GM19240 (cell line): ENCODE results near the gene GMDS.

ENCODE experiments used
- DNase-seq: peaks from one replicate; pipeline ENCODE4 v3.0.0; 2011; ENCODE audit warnings: low spot score; ENCODE audit not compliant: insufficient read length

The GMDS gene

GRCh38 chr6:2102316-2102883, 143.0 kb downstream of the GMDS start:
- no peak for DNase-seq

- no peak for DNase-seq
Measured at GRCh38 chr6:2101213-2101612, 144.2 kb downstream of the GMDS start.

- no peak for DNase-seq
Measured at GRCh38 chr6:2099870-2100269, 145.5 kb downstream of the GMDS start.

- no peak for DNase-seq
Measured at GRCh38 chr6:2097464-2097863, 147.9 kb downstream of the GMDS start.

- no peak for DNase-seq
Measured at GRCh38 chr6:2094642-2095041, 150.8 kb downstream of the GMDS start.

- no peak for DNase-seq
Measured at GRCh38 chr6:2086326-2086965, 159.0 kb downstream of the GMDS start.

- no peak for DNase-seq
Measured at GRCh38 chr6:2085657-2086056, 159.7 kb downstream of the GMDS start.

GRCh38 chr6:2081155-2082138, 164.0 kb downstream of the GMDS start:
- no peak for DNase-seq

- no peak for DNase-seq
Measured at GRCh38 chr6:2078888-2079287, 166.5 kb downstream of the GMDS start.

GRCh38 chr6:2077826-2078225, 167.6 kb downstream of the GMDS start:
- no peak for DNase-seq

GRCh38 chr6:2073476-2073875, 171.9 kb downstream of the GMDS start:
- no peak for DNase-seq

GRCh38 chr6:2072453-2072852, 173.0 kb downstream of the GMDS start:
- no peak for DNase-seq

- DNase-seq: no peak
Measured at GRCh38 chr6:2063547-2063946, 181.9 kb downstream of the GMDS start.

GRCh38 chr6:2061880-2062279, 183.5 kb downstream of the GMDS start:
- no peak for DNase-seq

- DNase-seq: no peak
Measured at GRCh38 chr6:2055911-2056310, 189.5 kb downstream of the GMDS start.

- DNase-seq: no peak
Measured at GRCh38 chr6:2055143-2055542, 190.3 kb downstream of the GMDS start.

- DNase-seq: no peak
Measured at GRCh38 chr6:2054516-2055067, 190.8 kb downstream of the GMDS start.

- no peak for DNase-seq
Measured at GRCh38 chr6:2053691-2054090, 191.7 kb downstream of the GMDS start.

GRCh38 chr6:2047855-2048254, 197.6 kb downstream of the GMDS start:
- DNase-seq: no peak

GRCh38 chr6:2044192-2044591, 201.2 kb downstream of the GMDS start:
- DNase-seq: no peak

GRCh38 chr6:2042956-2043648, 202.3 kb downstream of the GMDS start:
- no peak for DNase-seq
